CD14-positive monocyte (primary cell): ENCODE data around the gene SLC8A2. TPM values are rescaled to one million over a fixed set of nuclear protein-coding genes. Genes with fewer than 3 reads are reported as not detected.

Experiments
- DNase-seq, 3 donors: peaks; one replicate each; pipeline ENCODE4 v3.0.0-alpha.2; 2011 to 2022
- H2AFZ ChIP-seq: 2 replicates; pipeline ENCODE4 v1.6.0; 2012; ENCODE audit warnings: mild to moderate bottlenecking, low read depth, low read length, inconsistent platforms; ENCODE audit not compliant: insufficient read depth, poor library complexity, severe bottlenecking
- H3K27ac ChIP-seq, 2 donors: 1 replicate in 1 of 2; 2 replicates in 1 of 2; pipeline ENCODE4 v1.5.1; 2012 to 2013; ENCODE audit warnings: low read length in 2 of 2, control low read depth in 1 of 2, inconsistent platforms in 1 of 2, low read depth in 1 of 2, mild to moderate bottlenecking in 1 of 2
- H3K27me3 ChIP-seq, 2 donors: one replicate each; pipeline versions ENCODE4 v1.6.0 to v1.6.1; 2011 to 2013; ENCODE audit warnings: low read length in 2 of 2; ENCODE audit not compliant: control insufficient read depth in 2 of 2, insufficient read depth in 2 of 2
- H3K36me3 ChIP-seq, 2 donors: replicated peaks in 1 of 2; 1 replicate in 1 of 2; 2 replicates in 1 of 2; pipeline versions ENCODE4 v1.5.1 to v1.6.1; 2012 to 2013; ENCODE audit warnings: low read length in 2 of 2, control low read depth in 1 of 2, inconsistent platforms in 1 of 2, mild to moderate bottlenecking in 1 of 2; ENCODE audit not compliant: insufficient read depth in 2 of 2, control insufficient read depth in 1 of 2
- H3K4me1 ChIP-seq, 2 donors: 1 replicate in 1 of 2; 2 replicates in 1 of 2; pipeline versions ENCODE4 v1.5.1 to v1.6.1; 2012 to 2013; ENCODE audit warnings: low read length in 2 of 2, control low read depth in 1 of 2, inconsistent platforms in 1 of 2, mild to moderate bottlenecking in 1 of 2, moderate library complexity in 1 of 2; ENCODE audit not compliant: insufficient read depth in 2 of 2, control insufficient read depth in 1 of 2
- H3K4me2 ChIP-seq: replicated peaks from 2 replicates; pipeline ENCODE3; 2012; ENCODE audit warnings: low read length, moderate library complexity, mild to moderate bottlenecking; ENCODE audit not compliant: poor library complexity, severe bottlenecking; ENCODE audit errors: extremely low read depth
- H3K4me3 ChIP-seq, 3 experiments: fragments of 200-600 bp in 1 of 3; sonication (generic) in 1 of 3; replicated peaks in 1 of 3; 1 replicate in 2 of 3; 2 replicates in 1 of 3; pipeline ENCODE4 v1.5.1; 2011 to 2013; ENCODE audit warnings: low read length in 3 of 3, mild to moderate bottlenecking in 3 of 3, control low read depth in 2 of 3, low read depth in 2 of 3, inconsistent platforms in 1 of 3, moderate library complexity in 1 of 3
- H3K79me2 ChIP-seq: 2 replicates; pipeline ENCODE4 v1.6.0; 2012; ENCODE audit warnings: mild to moderate bottlenecking, control low read depth, inconsistent platforms, low read length, moderate library complexity; ENCODE audit not compliant: insufficient read depth
- H3K9ac ChIP-seq: 2 replicates; pipeline ENCODE4 v1.6.0; 2017; ENCODE audit warnings: low read length, mild to moderate bottlenecking; ENCODE audit not compliant: insufficient read depth, poor library complexity, severe bottlenecking
- H3K9me3 ChIP-seq, 2 donors: replicated peaks in 1 of 2; 1 replicate in 1 of 2; 2 replicates in 1 of 2; pipeline versions ENCODE4 v1.5.1 to v1.6.1; 2012 to 2013; ENCODE audit warnings: low read length in 2 of 2, control low read depth in 1 of 2; ENCODE audit not compliant: control insufficient read depth in 1 of 2, insufficient read depth in 1 of 2
- H4K20me1 ChIP-seq: 2 replicates; pipeline ENCODE4 v1.6.0; 2012; ENCODE audit warnings: mild to moderate bottlenecking, low read length, control low read depth, moderate library complexity; ENCODE audit not compliant: insufficient read depth
- H3K27ac Mint-ChIP-seq, 7 donors: one replicate each; pipeline ENCODE4 v1.8.0; 2020; ENCODE audit warnings: mild to moderate bottlenecking in 7 of 7, mixed read lengths in 7 of 7, moderate library complexity in 6 of 7, inconsistent platforms in 2 of 7
- H3K27me3 Mint-ChIP-seq, 3 donors: one replicate each; pipeline ENCODE4 v1.8.0; 2021 to 2022; ENCODE audit warnings: low read depth in 3 of 3, mild to moderate bottlenecking in 3 of 3, mixed read lengths in 3 of 3, moderate library complexity in 3 of 3, inconsistent platforms in 1 of 3
- H3K36me3 Mint-ChIP-seq, 2 donors: one replicate each; pipeline ENCODE4 v1.8.0; 2020; ENCODE audit warnings: mixed read lengths in 2 of 2, inconsistent platforms in 1 of 2, mild to moderate bottlenecking in 1 of 2
- H3K4me1 Mint-ChIP-seq: one replicate; pipeline ENCODE4 v1.8.0; 2020; ENCODE audit warnings: mild to moderate bottlenecking, mixed read lengths
- H3K4me3 Mint-ChIP-seq, 2 donors: one replicate each; pipeline ENCODE4 v1.8.0; 2020; ENCODE audit warnings: mild to moderate bottlenecking in 2 of 2, mixed read lengths in 2 of 2, moderate library complexity in 1 of 2
- H3K9me3 Mint-ChIP-seq, 7 donors: one replicate each; pipeline ENCODE4 v1.8.0; 2020 to 2022; ENCODE audit warnings: mixed read lengths in 7 of 7, mild to moderate bottlenecking in 6 of 7, moderate library complexity in 6 of 7, inconsistent platforms in 2 of 7
- WGBS: methylation state at CpG from one replicate; pipeline ENCODE4 v1.1.5; 2013; ENCODE audit warnings: missing lambda C conversion rate; ENCODE audit not compliant: insufficient coverage; 5-methylcytosine and 5-hydroxymethylcytosine counted together
- intact Hi-C, 2 donors: fragments of 100-400 bp; cut with micrococcal nuclease; formaldehyde crosslinking; loops; one replicate each; pipeline versions ENCODE4 v1.15.0 to v1.15.1; 2023
- polyA plus RNA-seq, 3 donors: library from polyadenylated mRNA; depleted of rRNA in 1 of 3; unstranded in 2 of 3; stranded (reverse) in 1 of 3; fragments of 300-500 nt in 2 of 3; fragments of >200 nt in 1 of 3; fragmentation: Illumina TruSeq in 2 of 3; gene quantifications; 1 replicate in 2 of 3; 2 replicates in 1 of 3; pipeline ENCODE4 v1.2.3, GENCODE V29; 2012 to 2021
- TF ChIP-seq, protein P1 (sequence below): fragments of 200-600 bp; IDR thresholded peaks from one replicate; pipeline ENCODE4 v1.8.0; 2022; ENCODE audit warnings: antibody characterized with exemption, mild to moderate bottlenecking

Gene SLC8A2
- polyA plus RNA-seq, 3 donors, result not detected

DNA sequence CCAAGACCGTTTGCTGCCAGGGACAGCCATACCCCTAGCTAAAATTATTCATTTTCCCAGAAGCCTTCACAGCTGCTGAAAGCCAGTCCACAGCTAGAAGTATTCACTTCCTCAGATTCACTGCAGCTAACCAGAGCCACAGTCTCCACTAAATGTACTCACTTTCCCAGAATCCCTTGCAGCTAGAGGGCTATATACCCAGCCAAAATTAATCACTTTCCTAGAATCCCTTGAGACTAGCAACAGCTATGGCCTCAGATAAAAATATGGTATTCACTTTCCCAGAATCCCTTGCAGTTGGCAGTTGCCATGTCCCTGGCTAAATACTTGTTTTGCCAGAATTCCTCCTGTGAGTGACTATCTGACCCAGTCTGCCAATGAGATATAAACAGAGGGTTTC lies 38.6 kb downstream of the SLC8A2 start:
- Histone ChIP-seq H3K79me2 (no peaks in the 10 kb centered on the region), H3K27ac (no peak overlapping the region), H3K36me3 (no peaks in the 10 kb centered on the region), H2AFZ (no peak overlapping the region), H3K27me3 (peaks cover 18 to 44% of the 10 kb centered on the region in 2 donors), H3K4me2 (no peak overlapping the region), H3K9ac (no peak overlapping the region), H3K9me3 (peaks cover 3 to 12% of the 10 kb centered on the region in 2 donors), H3K4me1 (peaks cover 9 to 17% of the 10 kb centered on the region in 2 donors), H3K4me3 (no peak overlapping the region), H4K20me1 (no peaks in the 10 kb centered on the region)
- Mint-ChIP-seq H3K4me3 (peak overlapping the region in 1 of 2 donors; percentile 46), H3K27ac (no peak overlapping the region), H3K9me3 (peaks cover 0 to 18% (median 11%) of the 10 kb centered on the region in 7 donors), H3K27me3 (peaks cover 24 to 39% (median 33%) of the 10 kb centered on the region in 3 donors), H3K36me3 (peaks cover 0 to 2% of the 10 kb centered on the region in 2 donors), H3K4me1 (peaks cover 9% of the 10 kb centered on the region)
- intact Hi-C loops, result loop anchor here in 1 of 2 donors (10.0 kb wide), 1 partner anchor 82 kb away; the partner anchor contains the start of gene NAPA
- DNase-seq, result no peak
- 0% methylated on average over 1 of the region's 1 CpG for WGBS
- TF ChIP-seq, protein P1, sequence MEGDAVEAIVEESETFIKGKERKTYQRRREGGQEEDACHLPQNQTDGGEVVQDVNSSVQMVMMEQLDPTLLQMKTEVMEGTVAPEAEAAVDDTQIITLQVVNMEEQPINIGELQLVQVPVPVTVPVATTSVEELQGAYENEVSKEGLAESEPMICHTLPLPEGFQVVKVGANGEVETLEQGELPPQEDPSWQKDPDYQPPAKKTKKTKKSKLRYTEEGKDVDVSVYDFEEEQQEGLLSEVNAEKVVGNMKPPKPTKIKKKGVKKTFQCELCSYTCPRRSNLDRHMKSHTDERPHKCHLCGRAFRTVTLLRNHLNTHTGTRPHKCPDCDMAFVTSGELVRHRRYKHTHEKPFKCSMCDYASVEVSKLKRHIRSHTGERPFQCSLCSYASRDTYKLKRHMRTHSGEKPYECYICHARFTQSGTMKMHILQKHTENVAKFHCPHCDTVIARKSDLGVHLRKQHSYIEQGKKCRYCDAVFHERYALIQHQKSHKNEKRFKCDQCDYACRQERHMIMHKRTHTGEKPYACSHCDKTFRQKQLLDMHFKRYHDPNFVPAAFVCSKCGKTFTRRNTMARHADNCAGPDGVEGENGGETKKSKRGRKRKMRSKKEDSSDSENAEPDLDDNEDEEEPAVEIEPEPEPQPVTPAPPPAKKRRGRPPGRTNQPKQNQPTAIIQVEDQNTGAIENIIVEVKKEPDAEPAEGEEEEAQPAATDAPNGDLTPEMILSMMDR, result no peak

DNA sequence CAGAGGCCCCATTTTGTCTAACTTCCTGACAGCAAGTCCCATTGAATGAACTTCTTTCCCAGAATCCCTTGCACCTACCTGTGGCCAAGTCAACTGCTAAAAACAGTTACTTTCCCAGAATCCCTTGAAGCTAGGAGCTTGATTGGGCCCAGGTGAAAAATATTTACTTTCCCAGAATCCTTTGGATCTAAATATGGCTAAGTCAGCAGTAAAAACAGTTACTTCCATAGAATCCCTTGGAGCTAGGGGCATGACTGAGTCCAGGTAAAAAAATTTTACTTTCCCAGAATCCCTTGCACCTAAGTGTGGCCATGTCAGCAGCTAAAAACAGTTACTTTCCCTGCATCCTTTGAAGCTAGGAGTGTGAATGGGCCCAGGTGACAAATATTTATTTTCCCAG lies 39.2 kb downstream of the SLC8A2 start:
- Histone ChIP-seq H3K27ac (no peak overlapping the region), H3K4me2 (no peak overlapping the region), H3K9ac (no peak overlapping the region), H3K79me2 (no peaks in the 10 kb centered on the region), H2AFZ (no peak overlapping the region), H3K9me3 (peaks cover 4 to 12% of the 10 kb centered on the region in 2 donors), H3K4me3 (no peak overlapping the region), H4K20me1 (no peaks in the 10 kb centered on the region), H3K36me3 (no peaks in the 10 kb centered on the region), H3K27me3 (peaks cover 18 to 50% of the 10 kb centered on the region in 2 donors), H3K4me1 (peaks cover 13 to 21% of the 10 kb centered on the region in 2 donors)
- Mint-ChIP-seq H3K4me1 (peaks cover 9% of the 10 kb centered on the region), H3K27me3 (peaks cover 20 to 35% (median 33%) of the 10 kb centered on the region in 3 donors), H3K36me3 (peaks cover 0 to 2% of the 10 kb centered on the region in 2 donors), H3K9me3 (peaks cover 0 to 17% (median 11%) of the 10 kb centered on the region in 7 donors), H3K4me3 (peak overlapping the region in 1 of 2 donors; percentile 11), H3K27ac (no peak overlapping the region)
- intact Hi-C loops, result loop anchor here in 1 of 2 donors (10.0 kb wide), 1 partner anchor 82 kb away; the partner anchor contains the start of gene NAPA
- no peak for DNase-seq
- TF ChIP-seq, protein P1, result no peak
